Measurements from ENCODE around the gene HDAC4. TPM values are rescaled to one million over a fixed set of nuclear protein-coding genes. Genes with fewer than 3 reads are reported as not detected.

The HDAC4 gene
- total and polyA plus RNA-seq, 5 donors: 7.8 to 29.1 (median 22.5) TPM

GRCh38 chr2:239165206-239165831 is 235.5 kb downstream of the HDAC4 start:
- intact Hi-C loops (cut with DNase I): no loop called here
- Histone ChIP-seq H3K4me1 (ENCODE audit: control insufficient read depth, insufficient read depth, low read length) (peaks cover 2% of the 10 kb centered on the region), H3K27ac (ENCODE audit: low read length) (no peak overlapping the region), H3K27me3 (ENCODE audit: control insufficient read depth, insufficient read depth) (no peaks in the 10 kb centered on the region), H3K9me3 (ENCODE audit: control insufficient read depth, low read length) (no peaks in the 10 kb centered on the region), H3K4me3 (ENCODE audit: low read length) (no peak overlapping the region)
- ATAC-seq (no peak), DNase-seq (peak in 1 of 3 donors; percentile 30)
- WGBS: 95% methylated on average over 19 of the region's 19 CpGs

DNA sequence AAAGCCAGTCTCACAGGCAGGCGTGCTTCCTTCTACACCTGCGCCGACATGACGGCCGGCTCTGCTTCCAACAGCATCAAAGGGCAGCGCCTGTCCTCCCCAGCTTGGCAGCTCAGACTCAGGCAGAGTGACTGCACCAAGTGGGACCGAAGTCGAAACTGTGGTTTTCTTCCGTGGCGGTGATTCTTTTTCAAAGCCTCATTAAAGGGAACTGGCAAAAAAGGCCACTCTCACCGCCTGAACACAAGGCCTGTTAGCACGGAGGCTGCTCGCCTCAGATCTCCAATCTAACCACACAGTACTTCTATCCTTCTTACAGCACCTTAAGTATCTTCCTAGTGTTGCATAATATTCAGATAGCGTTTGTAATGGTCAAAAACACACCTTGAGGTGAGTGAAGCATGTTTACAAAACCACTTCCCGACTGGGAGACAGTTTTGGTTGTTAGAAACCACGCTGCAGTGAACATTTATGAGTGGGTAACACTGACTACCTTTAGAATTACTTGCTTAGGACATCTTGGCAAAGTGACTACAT is 236.4 kb downstream of the HDAC4 start:
- intact Hi-C loops (cut with DNase I): no loop called here
- no peak overlapping the region for H3K4me3 ChIP-seq (ENCODE audit: low read length)
- no peak overlapping the region for H3K27ac ChIP-seq (ENCODE audit: low read length)
- H3K9me3 ChIP-seq (ENCODE audit: control insufficient read depth, low read length): no peaks in the 10 kb centered on the region
- 88% methylated on average over 16 of the region's 16 CpGs for WGBS
- ATAC-seq: no peak
- peak in 1 of 3 donors; percentile 38 for DNase-seq
- H3K27me3 ChIP-seq (ENCODE audit: control insufficient read depth, insufficient read depth): no peaks in the 10 kb centered on the region
- H3K4me1 ChIP-seq (ENCODE audit: control insufficient read depth, insufficient read depth, low read length): no peaks in the 10 kb centered on the region

DNA sequence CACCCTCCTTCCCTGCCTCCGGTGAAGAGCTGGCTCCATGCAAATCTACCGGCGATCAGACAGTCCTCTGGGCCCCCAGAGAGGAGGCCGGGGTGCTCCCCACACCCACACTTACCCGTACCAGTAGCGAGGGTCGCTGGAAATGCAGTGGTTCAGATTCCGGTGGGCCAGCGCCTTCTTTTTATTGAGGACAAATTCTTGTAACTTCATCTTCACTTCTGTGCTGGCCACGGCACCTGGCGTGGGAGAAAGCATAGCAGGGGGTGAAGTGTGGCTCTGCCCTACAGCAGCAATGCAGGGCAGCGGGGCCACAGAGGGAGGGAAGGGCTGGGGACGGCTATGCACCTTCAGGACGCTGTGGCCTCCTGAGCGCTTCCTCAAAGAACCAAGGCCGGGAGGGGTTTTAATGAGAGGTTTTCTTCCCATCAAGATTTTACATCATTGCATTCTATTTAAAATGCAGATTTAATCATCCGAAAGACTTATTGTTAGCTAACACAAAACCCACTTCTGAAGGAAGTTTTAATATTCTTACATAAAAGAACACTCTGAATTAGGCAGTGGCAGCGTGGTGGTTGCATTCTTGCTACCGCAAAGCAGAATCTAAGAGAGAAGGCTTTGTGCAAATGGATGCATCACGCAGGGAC is 237.0 kb downstream of the HDAC4 start:
- intact Hi-C loops (cut with DNase I): no loop called here
- DNase-seq (peak in 1 of 3 donors; percentile 6), ATAC-seq (no peak)
- H3K27ac ChIP-seq (ENCODE audit: low read length): no peak overlapping the region
- no peaks in the 10 kb centered on the region for H3K27me3 ChIP-seq (ENCODE audit: control insufficient read depth, insufficient read depth)
- no peak overlapping the region for H3K4me3 ChIP-seq (ENCODE audit: low read length)
- H3K9me3 ChIP-seq (ENCODE audit: control insufficient read depth, low read length): no peaks in the 10 kb centered on the region
- 93% methylated on average over 20 of the region's 20 CpGs for WGBS
- no peaks in the 10 kb centered on the region for H3K4me1 ChIP-seq (ENCODE audit: control insufficient read depth, insufficient read depth, low read length)

GRCh38 chr2:239162976-239163687 is 237.7 kb downstream of the HDAC4 start:
- H3K9me3 ChIP-seq (ENCODE audit: control insufficient read depth, low read length): no peaks in the 10 kb centered on the region
- intact Hi-C loops (cut with DNase I): no loop called here
- ATAC-seq (peak in 1 of 2 donors; percentile 18), DNase-seq (peak in 1 of 3 donors; percentile 20)
- H3K27ac ChIP-seq (ENCODE audit: low read length): no peak overlapping the region
- 95% methylated on average over 28 of the region's 28 CpGs for WGBS
- no peaks in the 10 kb centered on the region for H3K27me3 ChIP-seq (ENCODE audit: control insufficient read depth, insufficient read depth)
- no peaks in the 10 kb centered on the region for H3K4me1 ChIP-seq (ENCODE audit: control insufficient read depth, insufficient read depth, low read length)
- no peak overlapping the region for H3K4me3 ChIP-seq (ENCODE audit: low read length)

GRCh38 chr2:239162141-239162821 is 238.5 kb downstream of the HDAC4 start:
- no peaks in the 10 kb centered on the region for H3K27me3 ChIP-seq (ENCODE audit: control insufficient read depth, insufficient read depth)
- no peak for ATAC-seq
- peak in 1 of 3 donors; percentile 30 for DNase-seq
- H3K4me3 ChIP-seq (ENCODE audit: low read length): no peak overlapping the region
- intact Hi-C loops (cut with DNase I): no loop called here
- H3K27ac ChIP-seq (ENCODE audit: low read length): no peak overlapping the region
- H3K4me1 ChIP-seq (ENCODE audit: control insufficient read depth, insufficient read depth, low read length): no peaks in the 10 kb centered on the region
- no peaks in the 10 kb centered on the region for H3K9me3 ChIP-seq (ENCODE audit: control insufficient read depth, low read length)
- WGBS: 96% methylated on average over 23 of the region's 23 CpGs

DNA sequence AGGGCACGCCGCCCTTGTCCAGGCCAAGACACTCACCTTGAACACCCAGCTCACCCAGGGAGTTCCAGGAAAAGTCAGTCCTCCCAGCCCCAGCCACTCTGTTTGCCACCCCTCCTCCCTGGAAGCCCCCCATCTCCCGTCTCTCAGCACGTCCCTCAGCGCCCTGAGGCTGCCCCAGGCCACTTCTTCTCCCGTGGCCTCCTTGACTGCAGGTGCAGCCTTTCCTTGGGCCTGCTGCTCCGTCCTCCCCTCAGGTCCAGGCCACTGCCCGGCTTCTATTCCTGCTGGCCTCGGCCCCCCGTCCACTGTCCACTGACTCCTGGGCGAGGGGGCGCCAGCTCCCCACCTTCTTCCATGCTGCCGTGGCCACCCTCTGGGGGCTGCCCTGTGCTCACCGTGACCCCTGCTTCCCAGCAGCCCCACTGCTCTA is 239.1 kb downstream of the HDAC4 start:
- H3K27ac ChIP-seq (ENCODE audit: low read length): no peak overlapping the region
- H3K4me3 ChIP-seq (ENCODE audit: low read length): no peak overlapping the region
- no peaks in the 10 kb centered on the region for H3K4me1 ChIP-seq (ENCODE audit: control insufficient read depth, insufficient read depth, low read length)
- no peaks in the 10 kb centered on the region for H3K9me3 ChIP-seq (ENCODE audit: control insufficient read depth, low read length)
- H3K27me3 ChIP-seq (ENCODE audit: control insufficient read depth, insufficient read depth): no peaks in the 10 kb centered on the region
- 96% methylated on average over 14 of the region's 14 CpGs for WGBS
- intact Hi-C loops (cut with DNase I): no loop called here
- peak in 1 of 3 donors; percentile 11 for DNase-seq
- ATAC-seq: no peak

GRCh38 chr2:239160226-239161143 is 240.3 kb downstream of the HDAC4 start:
- ATAC-seq: no peak
- Histone ChIP-seq H3K9me3 (ENCODE audit: control insufficient read depth, low read length) (no peaks in the 10 kb centered on the region), H3K4me3 (ENCODE audit: low read length) (no peak overlapping the region), H3K27ac (ENCODE audit: low read length) (no peak overlapping the region), H3K27me3 (ENCODE audit: control insufficient read depth, insufficient read depth) (no peaks in the 10 kb centered on the region), H3K4me1 (ENCODE audit: control insufficient read depth, insufficient read depth, low read length) (no peaks in the 10 kb centered on the region)
- WGBS: 97% methylated on average over 32 of the region's 32 CpGs
- intact Hi-C loops (cut with DNase I): no loop called here
- peak in 1 of 3 donors; percentile 23 for DNase-seq

DNA sequence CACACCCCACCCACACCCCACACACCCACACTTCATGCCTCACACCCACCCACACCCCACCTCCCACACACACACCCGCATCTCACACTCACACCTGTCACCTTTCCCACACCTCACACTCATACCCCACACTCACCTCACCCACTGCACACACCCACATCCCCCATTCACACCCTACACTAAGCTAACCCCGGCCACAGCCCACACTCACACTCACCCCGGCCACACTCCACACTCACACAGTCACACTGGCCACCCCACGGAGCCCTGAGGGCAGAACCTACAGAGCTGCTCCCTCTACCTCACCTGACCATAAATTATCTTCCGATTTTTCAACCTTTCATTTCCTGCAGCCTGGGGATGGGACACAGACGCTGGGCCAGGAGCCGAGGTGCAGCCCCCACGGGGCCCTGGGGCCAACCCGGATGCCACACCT is 241.3 kb downstream of the HDAC4 start:
- no peak for DNase-seq
- no peak for ATAC-seq
- WGBS: 95% methylated on average over 9 of the region's 9 CpGs
- Histone ChIP-seq H3K27me3 (ENCODE audit: control insufficient read depth, insufficient read depth) (no peaks in the 10 kb centered on the region), H3K9me3 (ENCODE audit: control insufficient read depth, low read length) (no peaks in the 10 kb centered on the region), H3K4me1 (ENCODE audit: control insufficient read depth, insufficient read depth, low read length) (no peaks in the 10 kb centered on the region), H3K4me3 (ENCODE audit: low read length) (no peak overlapping the region), H3K27ac (ENCODE audit: low read length) (no peak overlapping the region)
- intact Hi-C loops (cut with DNase I): no loop called here

- H3K27me3 ChIP-seq (ENCODE audit: control insufficient read depth, insufficient read depth): no peaks in the 10 kb centered on the region
- intact Hi-C loops (cut with DNase I): no loop called here
- no peaks in the 10 kb centered on the region for H3K9me3 ChIP-seq (ENCODE audit: control insufficient read depth, low read length)
- H3K4me3 ChIP-seq (ENCODE audit: low read length): no peak overlapping the region
- H3K27ac ChIP-seq (ENCODE audit: low read length): no peak overlapping the region
- DNase-seq (no peak), ATAC-seq (peak in 1 of 2 donors; percentile 32)
- 98% methylated on average over 29 of the region's 29 CpGs for WGBS
- no peaks in the 10 kb centered on the region for H3K4me1 ChIP-seq (ENCODE audit: control insufficient read depth, insufficient read depth, low read length)
Observed at GRCh38 chr2:239158641-239159475, 242.0 kb downstream of the HDAC4 start.

All from right cardiac atrium (tissue), 5 donors.